K562 (cell line): Measurements from ENCODE around the gene PAAF1. TPM values are rescaled to one million over a fixed set of nuclear protein-coding genes. Genes with fewer than 3 reads are reported as not detected.

Experiments
- ATF4 ChIP-seq: fragments of 450-650 bp; formaldehyde crosslinking; IDR thresholded peaks from 2 replicates; pipeline ENCODE4 v1.4.0; 2022; ENCODE audit warnings: mild to moderate bottlenecking, moderate library complexity
- FOXJ2 ChIP-seq: fragments of 200-800 bp; sonication (Bioruptor generic); IDR thresholded peaks from 2 replicates; pipeline ENCODE4 v1.6.1; 2016; ENCODE audit warnings: missing genetic modification characterization, missing compliant biosample characterization
- HLTF ChIP-seq: fragments of 450-650 bp; IDR thresholded peaks from 2 replicates; pipeline ENCODE4 v1.6.1; 2016
- HNRNPUL1 ChIP-seq: fragments of 200-400 bp; formaldehyde crosslinking; IDR thresholded peaks from 2 replicates; pipeline ENCODE4 v1.6.1; 2017; ENCODE audit warnings: low read length
- HOMEZ ChIP-seq: fragments of 250-450 bp; sonication (Bioruptor Pico); IDR thresholded peaks from 2 replicates; pipeline ENCODE4 v1.4.0; 2020; ENCODE audit warnings: mild to moderate bottlenecking, moderate library complexity
- MBD1 ChIP-seq: fragments of 250-450 bp; sonication (Bioruptor Pico); IDR thresholded peaks from 2 replicates; pipeline ENCODE4 v1.8.0; 2022; ENCODE audit warnings: inconsistent platforms
- MCM7 ChIP-seq, 2 experiments: fragments of 450-650 bp; IDR thresholded peaks; 2 replicates each; pipeline ENCODE4 v1.6.1; 2016 to 2018
- MLX ChIP-seq, 2 experiments: fragments of 450-650 bp in 1 of 2; sonication (generic) in 1 of 2; formaldehyde crosslinking; conservative IDR thresholded peaks; 2 replicates each; pipeline versions ENCODE4 v1.4.0 to v1.8.1; 2020 to 2022; ENCODE audit warnings: mild to moderate bottlenecking in 1 of 2, missing genetic modification reagents in 1 of 2
- PHB2 ChIP-seq: fragments of 450-650 bp; IDR thresholded peaks from 2 replicates; pipeline ENCODE4 v1.6.1; 2017; ENCODE audit warnings: low read depth
- PTTG1 ChIP-seq: fragments of 450-650 bp; IDR thresholded peaks from 2 replicates; pipeline ENCODE4 v1.6.1; 2016; ENCODE audit warnings: low read depth, mild to moderate bottlenecking, missing genetic modification characterization, missing compliant biosample characterization
- RERE ChIP-seq: sonication (generic); formaldehyde crosslinking; IDR thresholded peaks from 2 replicates; pipeline ENCODE4 v1.8.0; 2023; ENCODE audit warnings: missing genetic modification reagents, mild to moderate bottlenecking, borderline replicate concordance
- TCF7 ChIP-seq: sonication (generic); IDR thresholded peaks from 2 replicates; pipeline ENCODE4 v1.6.1; 2016; ENCODE audit warnings: antibody characterized with exemption, borderline replicate concordance
- ZNF239 ChIP-seq: fragments of 250-450 bp; sonication (Bioruptor Pico); IDR thresholded peaks from 2 replicates; pipeline ENCODE4 v1.4.0; 2020; ENCODE audit warnings: mild to moderate bottlenecking
- ZNF24 ChIP-seq: fragments of 450-650 bp; IDR thresholded peaks from 2 replicates; pipeline ENCODE4 v1.6.1; 2016
- ZNF740 ChIP-seq, 3 experiments: fragments of 200-800 bp in 1 of 3; sonication (Bioruptor generic) in 1 of 3; sonication (generic) in 1 of 3; formaldehyde crosslinking in 1 of 3; IDR thresholded peaks; 2 replicates each; pipeline versions ENCODE4 v1.6.1 to v1.8.0; 2016 to 2022; ENCODE audit warnings: mild to moderate bottlenecking in 2 of 3, missing compliant biosample characterization in 2 of 3, missing genetic modification characterization in 2 of 3, missing genetic modification reagents in 1 of 3
- polyA plus RNA-seq, 8 experiments: library from polyadenylated mRNA; depleted of rRNA in 4 of 8; stranded (reverse) in 5 of 8; unstranded in 3 of 8; fragments of >200 nt; fragmentation: Nextera tagmentation in 2 of 8; fragmentation: Illumina TruSeq in 1 of 8; extraction: Ambion mirVana in 2 of 8; extraction: Trizol in 1 of 8; gene quantifications; 2 replicates each; pipeline versions ENCODE4 v1.2.1 to v1.2.3, GENCODE V29; 2011 to 2014; ENCODE audit warnings: inconsistent platforms in 1 of 8, missing spikeins in 1 of 8
- total RNA-seq, 7 experiments: library from RNA; depleted of rRNA in 6 of 7; stranded (reverse); fragments of >200 nt in 6 of 7; fragmentation: Illumina TruSeq in 2 of 7; extraction: Trizol in 2 of 7; gene quantifications; 2 replicates each; pipeline versions ENCODE4 v1.2.1 to v1.2.3, GENCODE V29; 2011 to 2021; ENCODE audit warnings: low replicate concordance in 1 of 7

Gene PAAF1
- total and polyA plus RNA-seq, 9 of the 15 experiments (the other 6 are each of a cell fraction or from before 2014, with no cell fraction given) = 13.5 to 78.6 (median 23.3) TPM

- no peak for TF ChIP-seq MLX (CRISPR knock-in tag; conservative IDR thresholded peaks at IDR 0.05)
- no peak for TF ChIP-seq HLTF
- TF ChIP-seq ZNF740 (CRISPR knock-in tag; IDR thresholded peaks at IDR 0.05) = no peak
- TF ChIP-seq ZNF740 (tag; IDR thresholded peaks at IDR 0.05) = no peak
- no peak for TF ChIP-seq PHB2
- TF ChIP-seq ATF4 = no peak
- no peak for TF ChIP-seq FOXJ2 (tag)
- TF ChIP-seq MCM7 (IDR thresholded peaks at IDR 0.05) = no peak
- no peak for TF ChIP-seq PTTG1 (tag)
- no peak for TF ChIP-seq HNRNPUL1
- TF ChIP-seq ZNF239 (CRISPR knock-in tag) = no peak
- TF ChIP-seq MBD1 = no peak
- no peak for TF ChIP-seq HOMEZ (CRISPR knock-in tag)
- no peak for TF ChIP-seq ZNF24
- TF ChIP-seq RERE (CRISPR knock-in tag) = no peak
- no peak for TF ChIP-seq TCF7
Measured at GRCh38 chr11:73980001-73980961, 103.5 kb downstream of the PAAF1 start (continued).
